NCI-H2107 treated with DMSO at 0.1 percent for 48 hours (cell line): ENCODE data around the gene OR8K3.

Source experiments
- DNase-seq: peaks from one replicate; lab custom pipeline; 2025; ENCODE audit not compliant: unreplicated experiment; lab: John Stamatoyannopoulos, UW

The OR8K3 gene

GRCh38 chr11:56314844-56315243 lies at the start of gene OR8K3:
OR8K3 (plus strand) TSS chr11:56315144; CDS start chr11:56318307, 3,163 bp downstream.
- DNase-seq, result no peak

- no peak for DNase-seq
These were observed 43.9 kb upstream of the OR8K3 start for GRCh38 chr11:56271092-56271491.

- no peak for DNase-seq
These were observed 41.1 kb upstream of the OR8K3 start, which contains the start of gene OR5T1 for GRCh38 chr11:56273854-56274253. OR5T1 (plus strand) TSS chr11:56274154; CDS start chr11:56275639, 1,485 bp downstream.

- no peak for DNase-seq
These were observed 22.8 kb upstream of the OR8K3 start, which contains the start of gene OR8H1 for GRCh38 chr11:56292154-56292553. OR8H1 (minus strand) TSS chr11:56292254; CDS start chr11:56291062, 1,192 bp downstream.

GRCh38 chr11:56296898-56297297 lies 18.0 kb upstream of the OR8K3 start:
- DNase-seq, result no peak

- DNase-seq, result no peak
These were observed 7.1 kb upstream of the OR8K3 start for GRCh38 chr11:56307836-56308235.

- no peak for DNase-seq
These were observed 17.0 kb downstream of the OR8K3 start for GRCh38 chr11:56331861-56332491.

GRCh38 chr11:56333156-56333555 lies 18.2 kb downstream of the OR8K3 start:
- DNase-seq, result no peak

GRCh38 chr11:56340289-56340688 lies 25.3 kb downstream of the OR8K3 start:
- no peak for DNase-seq

- no peak for DNase-seq
These were observed 30.8 kb downstream of the OR8K3 start, which contains the start of gene OR8K1 for GRCh38 chr11:56345739-56346138. OR8K1 (plus strand) TSS chr11:56346039; CDS start chr11:56346039, 0 bp downstream.

- no peak for DNase-seq
These were observed 39.0 kb downstream of the OR8K3 start, which contains the start of gene OR8J1 for GRCh38 chr11:56353991-56354390. OR8J1 (plus strand) TSS chr11:56354291; CDS start chr11:56360247, 5,956 bp downstream.
